Superior temporal gyrus (tissue), 1 donor: ENCODE results near the gene TMEM225B.
"Not testable (repeated sequence)": the region's sequence is repeated elsewhere in the genome, so short reads cannot be mapped to it uniquely, and the experiment has no call there.

ENCODE experiments used
- DNase-seq: peaks from one replicate; pipeline ENCODE4 v3.0.0-alpha.2; 2016; ENCODE audit errors: extremely low spot score

Gene TMEM225B, protein sequence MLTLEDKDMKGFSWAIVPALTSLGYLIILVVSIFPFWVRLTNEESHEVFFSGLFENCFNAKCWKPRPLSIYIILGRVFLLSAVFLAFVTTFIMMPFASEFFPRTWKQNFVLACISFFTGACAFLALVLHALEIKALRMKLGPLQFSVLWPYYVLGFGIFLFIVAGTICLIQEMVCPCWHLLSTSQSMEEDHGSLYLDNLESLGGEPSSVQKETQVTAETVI

DNA sequence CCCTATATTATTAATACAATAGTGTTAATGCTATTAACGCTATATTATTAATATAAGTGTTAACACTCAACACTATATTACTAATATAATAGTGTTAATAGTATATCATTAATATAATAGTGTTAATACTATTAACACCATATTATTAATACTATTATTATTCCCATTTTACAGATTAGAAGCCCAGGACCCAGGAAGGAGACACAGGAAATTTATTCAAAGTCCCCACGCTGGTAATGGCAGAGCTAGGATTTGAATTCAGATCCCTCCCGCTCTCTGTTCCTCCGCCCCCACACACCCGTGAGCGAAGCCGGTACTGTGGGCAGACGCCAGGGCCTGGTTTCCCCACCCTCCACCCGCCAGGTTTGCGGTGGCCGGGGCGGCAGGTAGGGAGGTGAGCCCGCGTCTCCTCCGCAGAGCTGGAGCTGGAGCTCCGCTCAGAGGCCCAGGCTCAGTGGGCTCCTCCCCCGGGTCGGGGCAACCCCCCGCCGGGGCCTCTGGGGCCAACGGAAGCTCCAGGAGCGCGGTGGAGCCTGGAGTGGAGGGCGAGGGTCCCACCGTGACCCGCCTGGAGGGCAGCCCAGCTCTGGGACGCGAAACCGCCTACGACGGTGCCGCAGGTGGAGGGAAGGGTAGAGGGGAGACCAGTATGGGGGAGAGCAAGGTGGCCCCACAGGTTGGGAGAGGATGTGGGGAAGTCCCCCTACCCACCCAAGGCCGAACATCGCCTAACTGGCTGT is at the start of gene TMEM225B:
Gene TMEM225B, plus strand, starts transcription at position 506 of the 740 bp plus-strand sequence. CDS start 6,122 bp downstream, outside the sequence.
- no peak for DNase-seq

- not testable (repeated sequence) for DNase-seq
Observed at GRCh38 chr7:99549545-99549944, 48.5 kb upstream of the TMEM225B start.

GRCh38 chr7:99551334-99551733 is 46.7 kb upstream of the TMEM225B start:
- no peak for DNase-seq

- peak; percentile 98 for DNase-seq
Observed at GRCh38 chr7:99551767-99552463, 46.2 kb upstream of the TMEM225B start, which contains the start of gene FAM200A. TSS of gene FAM200A (minus strand) at chr7:99552114. CDS start at chr7:99548407, 3,707 bp downstream.

DNA sequence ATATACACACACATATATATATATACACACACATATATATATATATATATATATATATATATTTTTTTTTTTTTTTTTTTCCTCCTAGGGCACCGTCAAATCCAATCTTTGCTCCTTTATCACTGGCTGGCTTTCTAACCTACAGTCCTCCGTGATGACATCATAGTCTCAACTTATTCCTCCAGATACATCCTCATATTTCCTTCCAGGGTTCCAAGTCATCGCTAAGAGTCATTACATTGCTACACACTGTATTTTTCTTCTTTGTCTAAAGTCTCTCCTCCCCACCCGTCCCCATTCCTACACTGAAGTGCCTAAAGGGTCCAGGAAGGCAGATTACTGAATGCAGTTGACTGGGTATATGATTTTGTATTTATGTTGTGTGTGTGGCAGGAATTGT is 45.0 kb upstream of the TMEM225B start:
- no peak for DNase-seq

DNA sequence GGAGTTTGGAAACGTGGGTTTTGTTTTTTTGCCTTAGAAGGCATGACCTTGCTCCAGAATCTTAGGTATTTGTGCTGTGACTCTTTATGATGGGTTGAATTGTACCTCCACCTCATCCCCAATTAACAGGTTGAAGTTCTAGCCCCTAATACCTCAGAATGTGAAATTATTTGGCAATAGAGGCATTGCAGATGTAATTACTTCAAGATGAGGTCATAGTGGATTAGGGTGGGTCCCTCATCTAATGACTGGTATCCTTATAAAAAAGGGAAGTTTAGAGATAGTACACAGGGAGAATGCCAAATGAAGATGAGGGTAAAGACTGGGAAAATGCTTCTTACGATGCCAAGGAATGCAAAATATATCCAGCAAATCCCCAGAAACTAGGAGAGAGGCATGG is 43.1 kb upstream of the TMEM225B start:
- DNase-seq, result no peak

- no peak for DNase-seq
Observed at GRCh38 chr7:99557196-99557607, 40.9 kb upstream of the TMEM225B start.

- DNase-seq, result no peak
Observed at GRCh38 chr7:99557940-99558305, 40.1 kb upstream of the TMEM225B start.

DNA sequence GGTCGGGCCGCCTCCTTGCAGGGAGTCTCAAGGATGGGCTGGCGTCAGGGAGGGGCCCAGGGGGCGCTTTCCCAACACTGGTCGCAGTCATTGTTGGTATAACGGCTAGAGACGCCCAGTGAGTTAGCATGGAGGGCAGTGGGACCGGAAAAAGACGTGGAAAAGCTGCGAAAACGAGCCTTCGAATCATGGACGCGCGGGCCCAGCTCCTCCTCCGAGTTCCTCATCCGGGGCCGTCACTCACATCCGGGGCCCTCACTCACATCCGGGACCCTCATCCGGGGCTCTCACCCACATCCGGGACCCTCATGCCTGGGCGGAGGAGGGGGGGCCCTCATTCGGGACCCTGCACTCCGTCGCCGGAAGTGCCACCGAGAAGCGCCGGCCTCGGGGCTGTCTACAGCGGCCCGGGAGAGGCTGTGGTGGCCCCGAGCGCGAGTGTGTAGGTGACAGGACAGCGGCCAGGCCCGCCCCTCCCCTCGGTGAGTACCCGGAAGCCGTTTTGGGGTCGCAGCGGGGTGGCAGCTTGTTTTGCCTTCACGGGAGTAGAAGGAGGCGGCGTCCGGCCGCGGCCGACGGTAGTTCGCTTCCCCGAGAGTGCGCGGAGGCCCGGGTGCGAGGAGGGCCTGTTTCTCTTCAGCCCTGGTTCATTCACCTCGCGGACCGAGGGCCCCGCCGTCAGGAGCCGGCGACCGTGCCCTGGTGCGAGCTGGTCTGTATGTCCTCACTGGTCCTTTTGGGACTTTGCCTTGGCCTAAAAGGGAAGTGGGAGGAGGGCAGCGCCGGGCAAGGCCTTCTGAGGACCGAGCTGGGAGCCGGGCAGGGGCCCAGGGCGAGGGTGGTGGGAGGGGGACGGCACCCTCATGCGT is 39.5 kb upstream of the TMEM225B start, which contains the start of gene ZNF655:
Gene ZNF655, plus strand, starts transcription at position 337 of the 869 bp plus-strand sequence. CDS start 1,918 bp downstream, outside the sequence.
- DNase-seq, result peak; percentile 88

DNA sequence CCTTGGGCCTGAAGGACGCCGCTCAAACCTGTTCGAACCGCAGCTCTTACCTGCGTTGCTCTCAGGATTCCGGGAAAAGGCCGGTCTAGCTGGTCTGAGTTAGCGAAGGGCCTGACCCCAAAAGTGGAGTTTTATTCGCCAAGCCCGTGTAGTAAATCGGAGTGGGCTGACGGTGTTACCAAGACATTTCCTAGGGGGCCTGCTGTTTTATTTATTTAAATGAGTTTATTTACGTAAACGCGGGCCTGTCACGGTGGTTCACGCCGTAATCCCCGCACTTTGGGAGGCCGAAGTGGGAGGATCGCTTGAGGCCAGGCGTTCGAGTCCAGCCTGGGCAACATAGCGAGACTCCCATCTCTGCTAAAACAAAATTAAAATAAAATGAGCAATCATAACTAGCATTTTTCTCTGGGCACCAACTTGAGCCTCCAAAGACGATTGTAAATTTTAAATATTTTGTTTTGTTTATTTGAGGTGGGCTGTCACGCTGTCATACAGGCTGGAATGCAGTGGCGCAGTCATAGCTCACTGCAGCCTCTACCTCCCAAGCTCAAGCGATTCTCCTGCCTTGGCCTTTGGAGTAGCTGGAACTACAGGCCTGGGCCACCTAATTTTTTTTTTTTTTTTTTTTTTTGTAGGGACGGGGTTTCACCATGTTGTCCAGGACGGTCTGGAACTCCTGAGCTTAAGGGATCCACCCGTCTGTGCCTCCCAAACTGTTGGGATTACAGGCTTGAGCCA is 38.7 kb upstream of the TMEM225B start:
- DNase-seq, result no peak

DNA sequence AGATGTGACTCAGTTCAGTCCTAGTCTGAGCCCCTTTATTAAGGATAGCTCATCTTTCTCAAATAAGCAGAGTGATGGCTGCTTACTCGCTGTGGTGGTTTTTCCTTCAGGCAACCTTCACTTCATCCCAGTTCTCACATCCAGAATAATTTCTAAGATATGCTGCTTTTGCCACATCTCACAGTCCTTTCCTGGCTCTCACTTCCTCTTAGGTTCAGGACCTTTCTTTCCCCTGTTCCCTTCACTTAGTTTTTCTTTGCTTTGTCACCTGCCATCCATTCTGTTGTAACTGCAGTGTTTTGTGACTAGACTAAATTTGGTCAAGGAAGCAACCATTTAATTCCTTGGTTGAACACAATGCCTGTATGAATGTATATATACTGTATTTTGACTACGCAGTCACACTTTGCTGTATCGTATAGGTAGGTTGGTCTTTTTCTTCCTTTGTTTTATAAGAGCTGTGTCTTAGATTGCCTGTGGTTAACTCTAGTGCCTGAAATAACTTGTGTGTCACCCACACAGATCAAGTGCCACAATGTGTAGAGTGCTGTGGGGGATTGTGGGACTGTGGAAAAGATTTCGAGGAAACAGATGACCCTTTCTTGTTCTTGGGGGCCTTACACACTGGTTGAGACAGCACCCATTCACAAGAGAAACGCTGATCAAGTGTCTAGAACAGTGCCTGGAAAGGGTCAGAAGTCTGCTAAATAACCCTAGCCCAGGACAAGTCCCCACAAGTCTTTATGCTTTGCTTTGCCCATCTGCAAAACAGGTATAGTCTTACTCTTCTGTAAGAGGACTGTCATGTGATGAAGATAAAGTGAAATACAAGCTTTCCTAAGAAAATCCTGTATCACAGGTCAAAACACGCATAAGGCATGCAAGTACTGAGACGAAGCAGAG is 37.0 kb upstream of the TMEM225B start:
- no peak for DNase-seq

DNA sequence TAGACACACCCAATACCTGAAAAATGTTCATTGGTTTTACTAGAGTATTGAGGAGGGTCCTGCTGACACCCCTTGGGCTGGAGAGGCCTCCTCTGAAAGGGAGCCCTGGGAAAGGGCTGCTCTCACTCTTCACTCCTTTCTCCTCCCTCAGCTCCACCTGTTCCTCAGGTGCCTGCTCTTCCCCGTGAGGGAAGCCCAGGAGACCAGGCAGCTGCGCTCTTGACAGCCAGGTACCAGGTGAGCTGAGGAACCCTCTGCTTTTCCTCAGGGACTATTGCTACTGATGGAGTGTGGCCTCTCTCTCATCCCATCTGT is 36.4 kb upstream of the TMEM225B start:
- DNase-seq, result no peak

GRCh38 chr7:99562114-99562784 is 35.8 kb upstream of the TMEM225B start:
- no peak for DNase-seq

GRCh38 chr7:99562832-99563231 is 35.2 kb upstream of the TMEM225B start:
- peak; percentile 18 for DNase-seq

- no peak for DNase-seq
Observed at GRCh38 chr7:99563650-99564049, 34.4 kb upstream of the TMEM225B start.

DNA sequence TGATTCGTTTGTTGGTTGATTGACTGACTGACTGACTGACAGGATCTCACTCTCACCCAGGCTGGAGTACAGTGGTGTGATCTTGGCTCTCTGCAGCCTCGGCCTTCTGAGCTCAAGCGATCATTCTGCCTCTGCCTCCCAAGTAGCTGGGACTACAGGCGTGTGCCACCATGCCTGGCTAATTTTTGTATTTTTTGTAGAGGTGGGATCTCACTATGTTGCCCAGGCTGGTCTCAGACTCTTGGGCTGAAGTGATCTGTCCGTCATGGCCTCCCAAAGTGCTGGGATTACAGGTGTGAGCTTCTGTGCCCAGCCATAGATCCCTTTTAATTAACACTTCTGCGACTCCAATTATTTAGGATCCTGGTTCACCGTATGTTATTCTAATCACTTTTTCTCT is 29.3 kb upstream of the TMEM225B start:
- DNase-seq, result not testable (repeated sequence)

DNA sequence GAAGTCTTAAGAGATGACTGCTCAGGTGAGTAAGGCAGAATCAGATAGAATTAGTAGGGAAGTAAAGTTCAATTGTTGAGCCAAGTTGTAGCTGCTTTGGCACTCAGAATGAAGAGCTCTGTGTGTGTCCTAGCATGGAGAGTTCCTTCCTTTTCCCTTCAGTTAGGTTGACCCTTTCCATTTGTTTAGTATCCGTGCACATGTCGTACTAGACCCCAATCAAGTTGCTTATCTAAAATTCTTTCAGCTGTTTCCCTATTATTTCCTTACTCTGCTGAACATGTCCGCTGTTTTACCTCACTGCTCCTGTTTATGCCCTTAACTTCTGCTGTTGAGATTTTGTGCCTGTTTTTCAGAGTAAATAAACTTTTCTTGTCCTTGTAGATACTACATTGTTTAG is 26.3 kb upstream of the TMEM225B start:
- DNase-seq, result no peak

DNA sequence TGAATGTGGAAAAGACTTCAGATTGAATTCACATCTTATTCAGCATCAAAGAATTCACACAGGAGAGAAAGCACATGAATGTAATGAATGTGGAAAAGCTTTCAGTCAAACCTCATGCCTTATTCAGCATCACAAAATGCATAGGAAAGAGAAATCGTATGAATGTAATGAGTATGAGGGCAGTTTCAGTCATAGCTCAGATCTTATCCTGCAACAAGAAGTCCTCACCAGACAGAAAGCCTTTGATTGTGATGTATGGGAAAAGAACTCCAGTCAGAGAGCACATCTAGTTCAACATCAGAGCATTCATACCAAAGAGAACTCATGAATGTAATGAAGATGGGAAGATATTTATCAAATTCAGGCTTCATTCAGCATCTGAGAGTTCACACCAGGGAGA is 24.8 kb upstream of the TMEM225B start:
- no peak for DNase-seq

GRCh38 chr7:99576251-99576650 is 21.8 kb upstream of the TMEM225B start:
- no peak for DNase-seq
